ENCODE data around the gene DHX15.

GRCh38 chr4:24510091-24510490 lies 74.3 kb downstream of the DHX15 start:
- TF ChIP-seq CTCF (IDR thresholded peaks at IDR 0.05; ENCODE audit: low read depth, low read length, poor library complexity, severe bottlenecking) (no peak), EZH2phosphoT487 (IDR thresholded peaks at IDR 0.05; ENCODE audit: borderline replicate concordance, low read length) (no peak)
